ENCODE results near the gene DGCR8. TPM values are rescaled to one million over a fixed set of nuclear protein-coding genes. Genes with fewer than 3 reads are reported as not detected.

The DGCR8 gene
- total RNA-seq, 4 donors from 2014 or later: 13.7 to 33.8 (median 18.7) TPM

GRCh38 chr22:20114506-20115475 lies 34.8 kb downstream of the DGCR8 start:
- TF ChIP-seq POLR2A (IDR thresholded peaks at IDR 0.05): no peak
- TF ChIP-seq, protein P1, sequence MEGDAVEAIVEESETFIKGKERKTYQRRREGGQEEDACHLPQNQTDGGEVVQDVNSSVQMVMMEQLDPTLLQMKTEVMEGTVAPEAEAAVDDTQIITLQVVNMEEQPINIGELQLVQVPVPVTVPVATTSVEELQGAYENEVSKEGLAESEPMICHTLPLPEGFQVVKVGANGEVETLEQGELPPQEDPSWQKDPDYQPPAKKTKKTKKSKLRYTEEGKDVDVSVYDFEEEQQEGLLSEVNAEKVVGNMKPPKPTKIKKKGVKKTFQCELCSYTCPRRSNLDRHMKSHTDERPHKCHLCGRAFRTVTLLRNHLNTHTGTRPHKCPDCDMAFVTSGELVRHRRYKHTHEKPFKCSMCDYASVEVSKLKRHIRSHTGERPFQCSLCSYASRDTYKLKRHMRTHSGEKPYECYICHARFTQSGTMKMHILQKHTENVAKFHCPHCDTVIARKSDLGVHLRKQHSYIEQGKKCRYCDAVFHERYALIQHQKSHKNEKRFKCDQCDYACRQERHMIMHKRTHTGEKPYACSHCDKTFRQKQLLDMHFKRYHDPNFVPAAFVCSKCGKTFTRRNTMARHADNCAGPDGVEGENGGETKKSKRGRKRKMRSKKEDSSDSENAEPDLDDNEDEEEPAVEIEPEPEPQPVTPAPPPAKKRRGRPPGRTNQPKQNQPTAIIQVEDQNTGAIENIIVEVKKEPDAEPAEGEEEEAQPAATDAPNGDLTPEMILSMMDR (IDR thresholded peaks at IDR 0.05): no peak
- Histone ChIP-seq H3K36me3 (peaks cover 9 to 71% (median 18%) of the 10 kb centered on the region in 3 donors), H3K27ac (no peak overlapping the region), H3K4me3 (no peak overlapping the region), H3K27me3 (no peaks in the 10 kb centered on the region), H3K4me1 (peaks cover 26 to 56% (median 30%) of the 10 kb centered on the region in 3 donors), H3K9me3 (no peaks in the 10 kb centered on the region)
- DNase-seq: no peak
- WGBS, 2 donors: 85 to 92% methylated on average over 14 to 23 of the region's 36 CpGs
- intact Hi-C loops (cut with DNase I): loop anchor here (10.0 kb wide), 2 partner anchors 90 to 140 kb away; partner anchors contain the start of gene TANGO2

- peaks cover 8 to 71% (median 18%) of the 10 kb centered on the region in 3 donors for H3K36me3 ChIP-seq
Observed at GRCh38 chr22:20115691-20116375, 35.8 kb downstream of the DGCR8 start, which contains the start of gene RANBP1. Gene RANBP1 (plus strand): TSS chr22:20116104. CDS start chr22:20116185, 81 bp downstream.

GRCh38 chr22:20116376-20116950 lies 36.4 kb downstream of the DGCR8 start:
- H3K9me3 ChIP-seq: no peaks in the 10 kb centered on the region
- peak overlapping the region; percentile 89 to 93 (median 92) for H3K27ac ChIP-seq
- no peaks in the 10 kb centered on the region for H3K27me3 ChIP-seq
- H3K4me1 ChIP-seq: peaks cover 30 to 72% (median 30%) of the 10 kb centered on the region in 3 donors
- no peak for DNase-seq
- 0 to 8% methylated on average over 8 to 14 of the region's 27 CpGs for WGBS, 2 donors
- H3K36me3 ChIP-seq: peaks cover 9 to 71% (median 18%) of the 10 kb centered on the region in 3 donors
- peak overlapping the region; percentile 77 to 90 (median 85) for H3K4me3 ChIP-seq
- intact Hi-C loops (cut with DNase I): loop anchor here (10.0 kb wide), 2 partner anchors 92 to 142 kb away; partner anchors contain the start of gene TANGO2
- TF ChIP-seq, protein P1 (IDR thresholded peaks at IDR 0.05): no peak
- TF ChIP-seq POLR2A (IDR thresholded peaks at IDR 0.05): no peak

More at GRCh38 chr22:20115691-20116375, 35.8 kb downstream of the DGCR8 start, which contains the start of gene RANBP1:
- TF ChIP-seq, protein P1 (IDR thresholded peaks at IDR 0.05): no peak
- no peak for TF ChIP-seq POLR2A (IDR thresholded peaks at IDR 0.05)
- Histone ChIP-seq H3K4me1 (peaks cover 30 to 66% (median 30%) of the 10 kb centered on the region in 3 donors), H3K4me3 (peak within 1 kb of the TSS; percentile 77 to 90 (median 85)), H3K27ac (peak within 1 kb of the TSS; percentile 89 to 93 (median 92)), H3K9me3 (no peaks in the 10 kb centered on the region), H3K27me3 (no peaks in the 10 kb centered on the region)
- DNase-seq: no peak
- intact Hi-C loops (cut with DNase I): loop anchor here (10.0 kb wide), 2 partner anchors 91 to 141 kb away; partner anchors contain the start of gene TANGO2
- WGBS, 2 donors: 28 to 64% methylated on average over 5 to 9 of the region's 30 CpGs

- intact Hi-C loops (cut with DNase I): loop anchor here (10.0 kb wide), 2 partner anchors 92 to 142 kb away; partner anchors contain the start of gene TANGO2
- H3K36me3 ChIP-seq: peaks cover 14 to 71% (median 15%) of the 10 kb centered on the region in 3 donors
- 3% methylated on average over 14 of the region's 88 CpGs; no CpG with 5 or more reads in 1 of the 2 donors for WGBS, 2 donors
Observed at GRCh38 chr22:20116951-20117632, 37.1 kb downstream of the DGCR8 start, which contains the start of gene TRMT2A. Gene TRMT2A (minus strand): TSS chr22:20117226. CDS start chr22:20116906, 320 bp downstream.

More at GRCh38 chr22:20116951-20117632, 37.1 kb downstream of the DGCR8 start, which contains the start of gene TRMT2A:
- DNase-seq: peak; percentile 93
- H3K4me1 ChIP-seq: peaks cover 30 to 77% (median 30%) of the 10 kb centered on the region in 3 donors
- H3K27me3 ChIP-seq: no peaks in the 10 kb centered on the region
- peak within 1 kb of the TSS; percentile 77 to 90 (median 85) for H3K4me3 ChIP-seq
- H3K27ac ChIP-seq: peak within 1 kb of the TSS; percentile 89 to 93 (median 92)
- peak in 3 of 4 donors; percentile 39 to 66 (median 60) for TF ChIP-seq POLR2A (IDR thresholded peaks at IDR 0.05)
- TF ChIP-seq, protein P1 (IDR thresholded peaks at IDR 0.05): peak in 2 of 6 experiments; percentile 17 to 53
- no peaks in the 10 kb centered on the region for H3K9me3 ChIP-seq

All from esophagus squamous epithelium (tissue), 5 donors.